Neural crest cell (in vitro differentiated cells): Measurements from ENCODE around the gene SPTBN5. TPM values are rescaled to one million over a fixed set of nuclear protein-coding genes. Genes with fewer than 3 reads are reported as not detected.
A peak's percentile ranks its signal among the peaks of the same experiment; 100 is the strongest.
"Not testable (repeated sequence)": the region's sequence is repeated elsewhere in the genome, so short reads cannot be mapped to it uniquely, and the experiment has no call there.

Source experiments
- DNase-seq: peaks from one replicate; pipeline ENCODE4 v3.0.0; 2021; ENCODE audit warnings: low read depth, mixed read lengths, low spot score
- H3K27ac Mint-ChIP-seq: one replicate; pipeline ENCODE4 v1.8.0; 2021; ENCODE audit warnings: mild to moderate bottlenecking, mixed read lengths; ENCODE audit not compliant: unreplicated experiment
- H3K27me3 Mint-ChIP-seq: 2 replicates; pipeline ENCODE4 v1.8.0; 2021; ENCODE audit warnings: low read depth, mild to moderate bottlenecking, mixed read lengths
- H3K36me3 Mint-ChIP-seq: 2 replicates; pipeline ENCODE4 v1.8.0; 2021; ENCODE audit warnings: low read depth, mild to moderate bottlenecking, mixed read lengths
- H3K4me1 Mint-ChIP-seq: 2 replicates; pipeline ENCODE4 v1.8.0; 2021; ENCODE audit warnings: mixed read lengths
- H3K4me3 Mint-ChIP-seq: one replicate; pipeline ENCODE4 v1.8.0; 2021; ENCODE audit warnings: mild to moderate bottlenecking, mixed read lengths
- H3K9me3 Mint-ChIP-seq: 2 replicates; pipeline ENCODE4 v1.8.0; 2021; ENCODE audit warnings: mixed read lengths
- total RNA-seq: library from RNA; stranded (reverse); gene quantifications from 2 replicates; pipeline ENCODE4 v1.2.1, GENCODE V29; 2021
- TF ChIP-seq, protein P1 (sequence below): fragments of 200-600 bp; sonication (generic); conservative IDR thresholded peaks from 2 replicates; pipeline ENCODE4 v1.5.0; 2021; ENCODE audit warnings: antibody characterized with exemption, mild to moderate bottlenecking

SPTBN5 gene
- total RNA-seq, 1 donor from 2014 or later: 0.77 TPM

DNA sequence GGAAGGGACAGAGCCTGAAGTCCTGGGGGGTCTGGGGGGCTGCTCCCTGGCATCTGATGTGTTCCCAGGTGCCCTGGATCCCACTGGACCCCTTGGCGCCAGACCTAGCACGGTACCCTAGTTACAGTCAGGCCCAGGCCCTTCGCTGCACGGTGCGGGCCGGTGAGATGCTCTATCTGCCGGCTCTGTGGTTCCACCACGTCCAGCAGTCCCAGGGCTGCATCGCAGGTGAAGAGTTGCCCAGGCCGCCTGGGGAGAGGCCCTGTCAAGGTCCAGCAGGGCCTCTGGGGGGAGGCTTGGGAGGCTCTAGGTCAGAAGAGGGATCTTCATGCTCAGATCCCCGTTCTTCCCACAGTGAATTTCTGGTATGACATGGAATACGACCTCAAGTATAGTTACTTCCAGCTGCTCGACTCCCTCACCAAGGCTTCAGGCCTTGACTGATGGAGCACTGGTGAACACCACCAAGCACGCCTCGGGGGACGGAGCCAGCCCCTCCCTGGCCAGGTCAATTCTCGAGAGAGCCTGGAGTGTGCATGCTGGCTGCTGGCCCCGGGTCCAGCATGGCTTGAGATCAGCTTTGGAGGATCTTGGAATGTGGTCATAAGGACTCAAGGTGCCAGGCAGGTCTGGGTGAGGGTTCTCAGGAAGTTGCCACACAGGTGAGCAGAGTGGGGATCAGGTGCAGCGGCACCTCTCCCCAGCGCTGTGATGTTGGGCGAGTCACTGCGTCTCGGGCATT lies 57.0 kb downstream of the SPTBN5 start:
- H3K36me3 Mint-ChIP-seq: no peaks in the 10 kb centered on the region
- TF ChIP-seq, protein P1, sequence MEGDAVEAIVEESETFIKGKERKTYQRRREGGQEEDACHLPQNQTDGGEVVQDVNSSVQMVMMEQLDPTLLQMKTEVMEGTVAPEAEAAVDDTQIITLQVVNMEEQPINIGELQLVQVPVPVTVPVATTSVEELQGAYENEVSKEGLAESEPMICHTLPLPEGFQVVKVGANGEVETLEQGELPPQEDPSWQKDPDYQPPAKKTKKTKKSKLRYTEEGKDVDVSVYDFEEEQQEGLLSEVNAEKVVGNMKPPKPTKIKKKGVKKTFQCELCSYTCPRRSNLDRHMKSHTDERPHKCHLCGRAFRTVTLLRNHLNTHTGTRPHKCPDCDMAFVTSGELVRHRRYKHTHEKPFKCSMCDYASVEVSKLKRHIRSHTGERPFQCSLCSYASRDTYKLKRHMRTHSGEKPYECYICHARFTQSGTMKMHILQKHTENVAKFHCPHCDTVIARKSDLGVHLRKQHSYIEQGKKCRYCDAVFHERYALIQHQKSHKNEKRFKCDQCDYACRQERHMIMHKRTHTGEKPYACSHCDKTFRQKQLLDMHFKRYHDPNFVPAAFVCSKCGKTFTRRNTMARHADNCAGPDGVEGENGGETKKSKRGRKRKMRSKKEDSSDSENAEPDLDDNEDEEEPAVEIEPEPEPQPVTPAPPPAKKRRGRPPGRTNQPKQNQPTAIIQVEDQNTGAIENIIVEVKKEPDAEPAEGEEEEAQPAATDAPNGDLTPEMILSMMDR: no peak
- H3K4me1 Mint-ChIP-seq: peaks cover 3% of the 10 kb centered on the region
- peak overlapping the region; percentile 22 for H3K4me3 Mint-ChIP-seq
- no peak for DNase-seq
- no peak overlapping the region for H3K27ac Mint-ChIP-seq
- H3K27me3 Mint-ChIP-seq: no peaks in the 10 kb centered on the region
- no peaks in the 10 kb centered on the region for H3K9me3 Mint-ChIP-seq

DNA sequence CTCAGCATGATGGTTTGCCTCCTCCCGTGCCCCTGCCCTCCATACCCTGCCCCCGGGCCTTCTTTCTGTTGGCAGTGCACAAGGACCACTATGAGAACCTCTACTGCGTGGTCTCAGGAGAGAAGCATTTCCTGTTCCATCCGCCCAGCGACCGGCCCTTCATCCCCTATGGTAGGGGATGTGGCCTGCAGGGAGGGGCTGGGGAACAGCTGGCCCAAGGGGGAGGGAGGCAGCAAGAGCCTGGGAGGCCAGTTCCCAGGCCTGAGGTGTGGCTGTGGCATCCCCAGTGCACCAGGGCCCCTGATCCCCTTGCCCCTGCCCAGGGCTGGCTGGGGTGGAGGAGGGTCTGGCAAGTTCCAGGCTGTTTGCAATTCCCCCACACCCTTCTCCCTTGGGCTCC lies 57.8 kb downstream of the SPTBN5 start:
- Mint-ChIP-seq H3K9me3 (no peaks in the 10 kb centered on the region), H3K27ac (no peak overlapping the region), H3K27me3 (no peaks in the 10 kb centered on the region), H3K4me1 (peaks cover 3% of the 10 kb centered on the region), H3K36me3 (no peaks in the 10 kb centered on the region), H3K4me3 (no peak overlapping the region)
- no peak for DNase-seq
- TF ChIP-seq, protein P1: no peak

DNA sequence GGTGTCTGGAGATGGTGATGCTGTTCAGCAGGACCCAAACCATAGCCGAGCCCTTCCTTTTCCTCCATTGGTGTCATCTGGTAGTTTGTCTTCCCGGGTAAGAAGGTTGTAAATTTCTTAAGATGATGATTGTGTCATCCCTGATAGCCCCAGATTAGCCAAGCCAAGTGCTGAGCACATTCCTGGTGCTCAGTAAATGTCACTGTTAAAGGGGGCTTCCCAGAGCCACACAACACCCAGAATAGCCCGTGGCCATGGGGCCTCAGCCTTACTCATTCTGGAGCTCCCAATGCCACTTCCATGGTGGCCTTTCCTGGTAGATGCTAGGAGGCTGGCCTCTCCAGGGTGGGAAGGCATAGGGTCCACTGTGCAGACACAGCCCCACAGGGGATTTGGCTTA lies 59.8 kb downstream of the SPTBN5 start:
- H3K27me3 Mint-ChIP-seq: no peaks in the 10 kb centered on the region
- peaks cover under 1% of the 10 kb centered on the region for H3K4me1 Mint-ChIP-seq
- DNase-seq: no peak
- H3K27ac Mint-ChIP-seq: no peak overlapping the region
- no peaks in the 10 kb centered on the region for H3K36me3 Mint-ChIP-seq
- TF ChIP-seq, protein P1: no peak
- no peaks in the 10 kb centered on the region for H3K9me3 Mint-ChIP-seq
- H3K4me3 Mint-ChIP-seq: no peak overlapping the region

DNA sequence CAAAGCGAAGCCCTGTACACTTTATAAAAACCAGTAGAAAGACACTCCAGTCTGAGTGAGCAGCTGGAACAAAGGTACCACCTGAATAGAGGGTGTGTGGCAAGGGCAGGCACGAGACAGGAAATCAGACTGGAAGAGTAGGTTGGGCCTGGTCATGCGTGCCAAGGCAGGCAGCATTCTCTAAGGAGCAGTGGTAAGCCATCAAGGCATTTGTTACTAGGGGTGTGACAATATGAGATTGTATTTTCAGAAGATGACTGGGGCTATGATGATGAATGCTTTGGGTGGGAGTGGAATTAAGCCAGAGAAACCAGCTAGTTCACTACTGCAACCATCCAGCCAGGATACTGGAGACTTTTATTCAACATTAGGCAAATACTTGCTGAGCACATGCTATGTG lies 61.0 kb downstream of the SPTBN5 start:
- Mint-ChIP-seq H3K4me1 (peaks cover 9% of the 10 kb centered on the region), H3K36me3 (no peaks in the 10 kb centered on the region), H3K27me3 (peaks cover 5% of the 10 kb centered on the region), H3K9me3 (no peaks in the 10 kb centered on the region), H3K27ac (no peak overlapping the region), H3K4me3 (peak overlapping the region; percentile 62)
- DNase-seq: no peak
- TF ChIP-seq, protein P1: no peak

DNA sequence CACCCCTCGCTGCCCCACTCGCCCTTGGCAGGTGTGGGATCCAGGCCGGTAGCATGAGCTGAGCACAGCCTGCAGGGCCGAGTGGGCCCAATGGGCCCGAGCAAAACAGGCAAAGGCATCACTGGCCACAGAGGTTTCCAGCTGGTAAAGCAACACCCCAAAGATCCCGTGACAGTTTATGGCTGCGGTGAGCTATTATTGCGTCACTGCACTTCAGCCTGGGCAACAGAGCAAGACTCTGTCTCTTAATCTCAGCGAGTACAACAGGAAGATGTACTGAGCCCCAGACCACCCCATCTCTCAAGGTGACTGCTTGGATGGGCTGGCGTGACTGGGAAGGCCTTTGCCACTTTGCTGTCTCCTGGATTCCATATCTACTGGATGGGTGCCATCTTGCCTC lies 61.6 kb downstream of the SPTBN5 start:
- H3K27ac Mint-ChIP-seq: no peak overlapping the region
- TF ChIP-seq, protein P1: no peak
- no peak overlapping the region for H3K4me3 Mint-ChIP-seq
- peaks cover 12% of the 10 kb centered on the region for H3K4me1 Mint-ChIP-seq
- H3K9me3 Mint-ChIP-seq: no peaks in the 10 kb centered on the region
- DNase-seq: no peak
- no peaks in the 10 kb centered on the region for H3K36me3 Mint-ChIP-seq
- peaks cover 7% of the 10 kb centered on the region for H3K27me3 Mint-ChIP-seq

DNA sequence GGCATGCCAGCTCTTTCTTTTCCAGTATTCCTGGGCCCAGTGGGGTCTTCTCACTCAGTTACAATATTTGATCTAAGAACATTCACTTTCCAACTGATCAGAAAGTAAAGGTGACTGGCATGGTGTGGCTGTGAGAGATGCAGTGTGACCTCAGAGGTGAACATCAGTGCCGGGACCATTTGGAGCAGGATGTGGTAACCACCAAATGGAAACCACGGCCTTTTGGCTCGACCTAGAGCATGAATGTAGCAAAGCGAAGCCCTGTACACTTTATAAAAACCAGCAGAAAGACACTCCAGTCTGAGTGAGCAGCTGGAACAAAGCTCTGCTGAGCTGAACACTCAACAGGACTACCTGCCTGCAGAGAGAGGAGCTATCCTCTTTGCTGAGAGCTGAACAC lies 62.6 kb downstream of the SPTBN5 start:
- not testable (repeated sequence) for DNase-seq, H3K27ac Mint-ChIP-seq, H3K36me3 Mint-ChIP-seq, H3K9me3 Mint-ChIP-seq
- Mint-ChIP-seq H3K27me3 (peaks cover 10% of the 10 kb centered on the region), H3K4me3 (peak overlapping the region; percentile 53), H3K4me1 (peaks cover 12% of the 10 kb centered on the region)
